H9 (cell line): ENCODE data around the gene LRRFIP1. TPM values are rescaled to one million over a fixed set of nuclear protein-coding genes. Genes with fewer than 3 reads are reported as not detected.

ENCODE experiments used
- DNase-seq: peaks from one replicate; pipeline ENCODE4 v3.0.0-alpha.2; 2017
- H2AFZ ChIP-seq: one replicate; pipeline ENCODE4 v1.6.1; 2013; ENCODE audit warnings: mild to moderate bottlenecking, low read length, control low read depth, moderate library complexity
- H2AK5ac ChIP-seq: 2 replicates; pipeline ENCODE4 v1.6.1; 2013; ENCODE audit warnings: low read length, control low read depth, mixed read lengths; ENCODE audit not compliant: insufficient read length
- H2BK120ac ChIP-seq: one replicate; pipeline ENCODE4 v1.6.1; 2013; ENCODE audit warnings: low read depth, mild to moderate bottlenecking, low read length, control low read depth, inconsistent platforms; ENCODE audit not compliant: poor library complexity, severe bottlenecking
- H2BK12ac ChIP-seq: 2 replicates; pipeline ENCODE4 v1.6.1; 2013; ENCODE audit warnings: low read length, control low read depth, mixed read lengths, low read depth; ENCODE audit not compliant: insufficient read length
- H2BK15ac ChIP-seq: 2 replicates; pipeline ENCODE4 v1.6.1; 2013; ENCODE audit warnings: low read depth, low read length, control low read depth
- H2BK20ac ChIP-seq: one replicate; pipeline ENCODE4 v1.6.1; 2013; ENCODE audit warnings: low read depth, mild to moderate bottlenecking, low read length, control low read depth, inconsistent platforms; ENCODE audit not compliant: poor library complexity, severe bottlenecking
- H2BK5ac ChIP-seq: 2 replicates; pipeline ENCODE4 v1.6.1; 2013; ENCODE audit warnings: low read length, control low read depth, mixed read lengths; ENCODE audit not compliant: insufficient read length
- H3K14ac ChIP-seq: 2 replicates; pipeline ENCODE4 v1.6.1; 2013; ENCODE audit warnings: low read length, control low read depth; ENCODE audit not compliant: insufficient read depth
- H3K18ac ChIP-seq: 2 replicates; pipeline ENCODE4 v1.6.1; 2013; ENCODE audit warnings: low read depth, mild to moderate bottlenecking, mixed read lengths, low read length, control low read depth; ENCODE audit not compliant: insufficient read length
- H3K23ac ChIP-seq: 2 replicates; pipeline ENCODE4 v1.6.1; 2013; ENCODE audit warnings: low read length, control low read depth, mixed read lengths, low read depth; ENCODE audit not compliant: insufficient read length
- H3K23me2 ChIP-seq: 2 replicates; pipeline ENCODE4 v1.6.1; 2013; ENCODE audit warnings: low read depth, mild to moderate bottlenecking, mixed read lengths, low read length, control low read depth; ENCODE audit not compliant: insufficient read length, poor library complexity, severe bottlenecking
- H3K27ac ChIP-seq: 2 replicates; pipeline ENCODE4 v1.5.1; 2013; ENCODE audit warnings: low read length, control low read depth, mixed read lengths, low read depth; ENCODE audit not compliant: insufficient read length
- H3K27me3 ChIP-seq: 2 replicates; pipeline ENCODE4 v1.6.1; 2013; ENCODE audit warnings: low read length, control low read depth, inconsistent platforms; ENCODE audit not compliant: insufficient read depth
- H3K4ac ChIP-seq: 2 replicates; pipeline ENCODE4 v1.6.1; 2013; ENCODE audit warnings: low read depth, mild to moderate bottlenecking, control low read depth, inconsistent platforms, low read length, moderate library complexity
- H3K4me1 ChIP-seq: 2 replicates; pipeline ENCODE4 v1.6.1; 2013; ENCODE audit warnings: low read length, control low read depth, inconsistent platforms; ENCODE audit not compliant: insufficient read depth
- H3K4me2 ChIP-seq: 2 replicates; pipeline ENCODE4 v1.6.1; 2013; ENCODE audit warnings: low read length, control low read depth, mixed read lengths; ENCODE audit not compliant: insufficient read length, insufficient read depth
- H3K56ac ChIP-seq: 2 replicates; pipeline ENCODE4 v1.6.1; 2013; ENCODE audit warnings: low read depth, mild to moderate bottlenecking, mixed read lengths, low read length, control low read depth; ENCODE audit not compliant: insufficient read length
- H3K79me1 ChIP-seq: 2 replicates; pipeline ENCODE4 v1.6.1; 2013; ENCODE audit warnings: low read depth, mild to moderate bottlenecking, moderate library complexity, low read length, control low read depth, inconsistent platforms; ENCODE audit not compliant: insufficient read depth, poor library complexity, severe bottlenecking
- H3K79me2 ChIP-seq: 2 replicates; pipeline ENCODE4 v1.6.1; 2013; ENCODE audit warnings: low read length, control low read depth, inconsistent platforms; ENCODE audit not compliant: insufficient read depth
- H3K9ac ChIP-seq: 2 replicates; pipeline ENCODE4 v1.6.1; 2013; ENCODE audit warnings: low read length, control low read depth, mixed read lengths; ENCODE audit not compliant: insufficient read length; ENCODE audit errors: extremely low read depth
- H3K9me3 ChIP-seq: one replicate; pipeline ENCODE4 v1.6.1; 2013; ENCODE audit warnings: low read depth, low read length, inconsistent platforms; ENCODE audit not compliant: control insufficient read depth
- H3T11ph ChIP-seq: one replicate; pipeline ENCODE4 v1.6.1; 2013; ENCODE audit warnings: mild to moderate bottlenecking, low read length, control low read depth, inconsistent platforms
- H4K20me1 ChIP-seq: one replicate; pipeline ENCODE4 v1.6.1; 2013; ENCODE audit not compliant: control insufficient read depth, insufficient read length, insufficient read depth
- H4K5ac ChIP-seq: 2 replicates; pipeline ENCODE4 v1.6.1; 2013; ENCODE audit warnings: low read depth, mild to moderate bottlenecking, mixed read lengths, low read length, control low read depth; ENCODE audit not compliant: insufficient read length
- H4K8ac ChIP-seq: replicated peaks from 2 replicates; pipeline ENCODE4 v1.6.1; 2013; ENCODE audit warnings: low read length, control low read depth, mixed read lengths, low read depth; ENCODE audit not compliant: insufficient read length
- H4K91ac ChIP-seq: 2 replicates; pipeline ENCODE4 v1.6.1; 2013; ENCODE audit warnings: low read depth, mild to moderate bottlenecking, moderate library complexity, mixed read lengths, low read length, control low read depth; ENCODE audit not compliant: insufficient read length
- H3K27ac Mint-ChIP-seq, 3 experiments: 2 replicates in 2 of 3; 3 replicates in 1 of 3; pipeline ENCODE4 v1.8.0; 2020 to 2021; ENCODE audit warnings: mixed read lengths in 3 of 3, mild to moderate bottlenecking in 1 of 3, moderate library complexity in 1 of 3
- H3K27me3 Mint-ChIP-seq: 2 replicates; pipeline ENCODE4 v1.8.0; 2021; ENCODE audit warnings: low read depth, mild to moderate bottlenecking, moderate library complexity, mixed read lengths
- H3K36me3 Mint-ChIP-seq, 3 experiments: 2 replicates in 2 of 3; 3 replicates in 1 of 3; pipeline ENCODE4 v1.8.0; 2020 to 2021; ENCODE audit warnings: low read depth in 3 of 3, mixed read lengths in 3 of 3; ENCODE audit not compliant: insufficient read depth in 1 of 3
- H3K4me1 Mint-ChIP-seq, 2 experiments: 2 replicates each; pipeline ENCODE4 v1.8.0; 2020; ENCODE audit warnings: mixed read lengths in 2 of 2
- H3K4me3 Mint-ChIP-seq, 2 experiments: 2 replicates in 1 of 2; 3 replicates in 1 of 2; pipeline ENCODE4 v1.8.0; 2020 to 2021; ENCODE audit warnings: mild to moderate bottlenecking in 2 of 2, mixed read lengths in 2 of 2, moderate library complexity in 1 of 2
- H3K9me3 Mint-ChIP-seq, 2 experiments: 2 replicates in 1 of 2; 3 replicates in 1 of 2; pipeline ENCODE4 v1.8.0; 2020; ENCODE audit warnings: mild to moderate bottlenecking in 2 of 2, mixed read lengths in 2 of 2, moderate library complexity in 1 of 2
- CTCF ChIP-seq: fragments of 200-600 bp; sonication (generic); conservative IDR thresholded peaks from 3 replicates; pipeline ENCODE4 v1.8.0; 2021; ENCODE audit warnings: antibody characterized with exemption, mild to moderate bottlenecking
- WGBS: extraction: QIAGEN DNeasy Blood & Tissue Kit; methylation state at CpG from one replicate; pipeline ENCODE4 v1.1.7; 2013; ENCODE audit warnings: missing lambda C conversion rate, low lambda C conversion rate, mixed read lengths; ENCODE audit not compliant: insufficient read length; ENCODE audit errors: extremely low coverage; 5-methylcytosine and 5-hydroxymethylcytosine counted together
- total RNA-seq: library from RNA; stranded (reverse); gene quantifications from 2 replicates; pipeline ENCODE4 v1.2.1, GENCODE V29; 2021

The LRRFIP1 gene
- total RNA-seq, 1 experiment from 2014 or later: 38.5 TPM

DNA sequence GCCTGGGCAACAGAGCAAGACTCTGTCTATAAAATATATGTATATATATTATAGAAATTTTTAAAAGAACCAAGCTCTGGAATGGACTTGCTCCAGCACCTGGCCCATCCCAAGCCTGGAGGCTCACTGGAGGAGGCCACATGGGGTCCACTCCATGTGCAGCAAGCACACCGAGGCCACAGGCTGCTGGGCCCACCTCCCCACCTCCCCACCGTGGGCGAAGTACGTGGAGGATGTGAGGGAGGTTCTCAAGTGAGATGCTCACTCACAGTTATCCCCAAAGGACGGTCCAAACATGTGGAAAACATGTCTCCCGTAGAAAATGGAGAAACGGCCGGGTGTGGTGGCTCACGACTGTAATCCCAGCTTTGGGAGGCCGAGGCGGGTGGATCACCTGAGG lies 23.0 kb upstream of the LRRFIP1 start:
- no peak overlapping the region for H4K5ac ChIP-seq
- H3K27me3 ChIP-seq: no peaks in the 10 kb centered on the region
- no peak overlapping the region for H2AFZ ChIP-seq
- H3K4me1 Mint-ChIP-seq: peaks cover 55 to 56% of the 10 kb centered on the region in 2 experiments
- no peak overlapping the region for H4K8ac ChIP-seq
- H3K9me3 Mint-ChIP-seq: peaks cover 35 to 40% of the 10 kb centered on the region in 2 experiments
- no peak overlapping the region for H3K23ac ChIP-seq
- no peaks in the 10 kb centered on the region for H4K20me1 ChIP-seq
- H3K9ac ChIP-seq: no peak overlapping the region
- WGBS: no CpG with 5 or more reads among the region's 11 CpGs
- H3K4me1 ChIP-seq: peaks cover 5% of the 10 kb centered on the region; the same call in 1 of the 2 replicates
- H3K79me2 ChIP-seq: no peaks in the 10 kb centered on the region
- H3K56ac ChIP-seq: no peak overlapping the region
- H2BK15ac ChIP-seq: no peak overlapping the region
- H3K9me3 ChIP-seq: peaks cover 3% of the 10 kb centered on the region
- no peak for TF ChIP-seq CTCF
- no peak overlapping the region for H2BK12ac ChIP-seq
- H3K27ac ChIP-seq: no peak overlapping the region
- peaks cover 13% of the 10 kb centered on the region for H3K27me3 Mint-ChIP-seq
- H3K36me3 Mint-ChIP-seq: peaks cover 27 to 35% (median 27%) of the 10 kb centered on the region in 3 experiments
- H3K4me2 ChIP-seq: no peak overlapping the region
- H3K18ac ChIP-seq: no peak overlapping the region
- H4K91ac ChIP-seq: no peak overlapping the region
- no peaks in the 10 kb centered on the region for H3K79me1 ChIP-seq
- no peak overlapping the region for H2AK5ac ChIP-seq
- H3K23me2 ChIP-seq: no peaks in the 10 kb centered on the region
- H3K27ac Mint-ChIP-seq: no peak overlapping the region
- no peak overlapping the region; the same call in 1 of the 2 replicates for H3K14ac ChIP-seq
- no peak overlapping the region for H3K4ac ChIP-seq
- DNase-seq: no peak
- no peak overlapping the region for H2BK5ac ChIP-seq
- H2BK20ac ChIP-seq: no peak overlapping the region
- H3K4me3 Mint-ChIP-seq: no peak overlapping the region
- H3T11ph ChIP-seq: no peak overlapping the region
- no peak overlapping the region for H2BK120ac ChIP-seq
